ENCODE measurements around the gene CBL. TPM values are rescaled to one million over a fixed set of nuclear protein-coding genes. Genes with fewer than 3 reads are reported as not detected.

CBL gene
- total and polyA plus RNA-seq, 12 donors: 2.7 to 15.6 (median 8.2) TPM

DNA sequence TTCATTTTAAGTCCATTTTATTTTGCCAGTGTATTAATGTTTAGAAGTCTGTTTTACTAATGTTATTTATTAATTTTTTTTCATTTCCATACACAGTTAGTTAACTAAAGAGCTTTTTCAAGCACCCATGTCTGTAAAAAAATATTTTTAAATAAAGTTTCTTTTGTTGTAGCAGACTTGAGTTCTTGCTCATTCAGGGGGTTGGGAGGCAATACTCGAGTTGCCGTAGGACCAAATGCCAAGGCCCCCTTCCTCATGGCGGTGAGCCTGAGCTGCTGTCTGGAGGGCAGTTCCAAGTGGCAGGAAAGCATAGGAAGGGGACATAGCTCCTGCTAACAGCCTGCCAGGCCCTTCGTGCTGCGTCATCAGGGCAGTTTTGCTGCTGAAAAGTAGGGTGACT, 101.8 kb downstream of the CBL start:
- Histone ChIP-seq H3K4me3 (no peak overlapping the region), H3K4me1 (peaks cover 0 to 31% (median 8%) of the 10 kb centered on the region in 9 donors), H3K27ac (peak overlapping the region in 3 of 10 donors; percentile 6 to 67 (median 38)), H3K27me3 (no peaks in the 10 kb centered on the region), H3K36me3 (peaks cover 0 to 99% (median 50%) of the 10 kb centered on the region in 9 donors), H3K9me3 (no peaks in the 10 kb centered on the region)
- 63 to 64% methylated on average over 5 of the region's 5 CpGs for WGBS, 2 donors
- TF ChIP-seq, protein P1, sequence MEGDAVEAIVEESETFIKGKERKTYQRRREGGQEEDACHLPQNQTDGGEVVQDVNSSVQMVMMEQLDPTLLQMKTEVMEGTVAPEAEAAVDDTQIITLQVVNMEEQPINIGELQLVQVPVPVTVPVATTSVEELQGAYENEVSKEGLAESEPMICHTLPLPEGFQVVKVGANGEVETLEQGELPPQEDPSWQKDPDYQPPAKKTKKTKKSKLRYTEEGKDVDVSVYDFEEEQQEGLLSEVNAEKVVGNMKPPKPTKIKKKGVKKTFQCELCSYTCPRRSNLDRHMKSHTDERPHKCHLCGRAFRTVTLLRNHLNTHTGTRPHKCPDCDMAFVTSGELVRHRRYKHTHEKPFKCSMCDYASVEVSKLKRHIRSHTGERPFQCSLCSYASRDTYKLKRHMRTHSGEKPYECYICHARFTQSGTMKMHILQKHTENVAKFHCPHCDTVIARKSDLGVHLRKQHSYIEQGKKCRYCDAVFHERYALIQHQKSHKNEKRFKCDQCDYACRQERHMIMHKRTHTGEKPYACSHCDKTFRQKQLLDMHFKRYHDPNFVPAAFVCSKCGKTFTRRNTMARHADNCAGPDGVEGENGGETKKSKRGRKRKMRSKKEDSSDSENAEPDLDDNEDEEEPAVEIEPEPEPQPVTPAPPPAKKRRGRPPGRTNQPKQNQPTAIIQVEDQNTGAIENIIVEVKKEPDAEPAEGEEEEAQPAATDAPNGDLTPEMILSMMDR (IDR thresholded peaks at IDR 0.05): no peak
- no peak for ATAC-seq
- no peak for DNase-seq
- intact Hi-C loops (cut with DNase I): no loop called here

- Histone ChIP-seq H3K4me1 (peaks cover 0 to 41% (median 8%) of the 10 kb centered on the region in 9 donors), H3K9me3 (no peaks in the 10 kb centered on the region), H3K4me3 (no peak overlapping the region), H3K27ac (no peak overlapping the region), H3K36me3 (peaks cover 0 to 99% (median 49%) of the 10 kb centered on the region in 9 donors), H3K27me3 (peaks cover 0 to 4% (median 0%) of the 10 kb centered on the region in 7 donors)
- TF ChIP-seq, protein P1 (IDR thresholded peaks at IDR 0.05): no peak
- 86 to 89% methylated on average over 11 of the region's 11 CpGs for WGBS, 2 donors
- no peak for DNase-seq
- intact Hi-C loops (cut with DNase I): no loop called here
- no peak for ATAC-seq
Measured at GRCh38 chr11:119309411-119309810, 103.3 kb downstream of the CBL start.

DNA sequence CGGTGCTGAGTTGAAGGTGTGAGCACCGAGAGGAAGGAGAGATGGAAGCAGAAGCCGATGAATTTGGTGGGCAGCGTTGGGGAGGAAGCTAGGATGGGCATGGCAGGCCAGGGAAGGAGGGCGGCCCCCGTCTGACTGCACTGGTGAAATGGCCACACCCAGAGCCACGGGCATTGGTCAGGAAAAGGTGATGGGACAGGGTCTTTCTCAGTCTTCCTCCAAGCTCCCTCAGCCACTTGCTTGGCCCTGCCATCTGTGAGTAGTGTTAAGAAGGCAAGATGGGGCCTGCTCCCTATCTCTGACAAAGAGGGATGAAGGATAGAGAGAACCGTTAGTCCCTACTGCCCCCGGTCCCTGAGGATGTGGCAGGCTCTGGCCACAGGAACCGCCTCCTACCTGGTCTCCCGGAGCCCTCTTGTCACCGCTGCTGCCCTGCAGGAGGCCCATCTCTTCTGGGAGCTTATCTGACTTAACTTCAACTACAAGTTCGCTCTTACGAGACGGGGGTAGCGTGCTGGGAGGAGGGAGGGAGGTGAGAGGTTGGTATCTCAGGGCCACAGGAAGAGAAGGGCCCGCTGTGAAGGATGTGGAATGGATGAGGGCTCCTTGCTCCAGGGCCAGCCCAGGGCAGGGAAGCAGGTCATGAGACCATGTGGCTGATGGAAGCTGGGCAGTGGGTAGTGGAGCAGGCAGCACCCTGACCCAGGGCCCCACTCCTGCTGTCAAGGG, 104.0 kb downstream of the CBL start:
- peaks cover 0 to 11% (median 0%) of the 10 kb centered on the region in 7 donors for H3K27me3 ChIP-seq
- ATAC-seq (no peak), DNase-seq (no peak)
- 80 to 83% methylated on average over 17 of the region's 17 CpGs for WGBS, 2 donors
- H3K4me1 ChIP-seq: peaks cover 0 to 48% (median 15%) of the 10 kb centered on the region in 9 donors
- H3K4me3 ChIP-seq: no peak overlapping the region
- intact Hi-C loops (cut with DNase I): loop anchor here in 1 of 10 donors (10.0 kb wide), 1 partner anchor 215 kb away; a partner anchor contains a TSS
- no peaks in the 10 kb centered on the region for H3K9me3 ChIP-seq
- H3K27ac ChIP-seq: peak overlapping the region in 4 of 10 donors; percentile 4 to 36 (median 22)
- H3K36me3 ChIP-seq: peaks cover 0 to 99% (median 54%) of the 10 kb centered on the region in 9 donors
- TF ChIP-seq, protein P1 (IDR thresholded peaks at IDR 0.05): no peak

DNA sequence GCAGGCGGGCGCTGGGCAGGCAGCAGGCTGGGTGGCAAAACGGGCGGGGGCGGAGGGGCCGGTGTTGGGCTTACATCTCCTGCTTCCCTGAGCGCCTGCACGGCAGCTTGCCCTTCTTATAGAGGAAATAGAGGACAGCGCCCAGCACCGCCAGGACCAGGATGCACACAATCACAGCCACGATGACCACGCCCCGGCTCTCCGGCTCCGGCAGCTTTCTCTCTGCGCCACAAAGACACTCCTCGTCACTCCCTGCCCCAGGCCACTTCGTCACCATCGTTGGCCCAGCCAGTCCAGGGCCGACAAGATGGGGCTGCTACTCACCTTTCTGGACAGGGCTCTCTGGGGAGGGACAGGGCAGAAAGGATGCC, 104.5 kb downstream of the CBL start:
- Histone ChIP-seq H3K9me3 (no peaks in the 10 kb centered on the region), H3K27ac (peak overlapping the region in 6 of 10 donors; percentile 4 to 36 (median 22)), H3K27me3 (peaks cover 0 to 17% (median 0%) of the 10 kb centered on the region in 7 donors), H3K4me3 (no peak overlapping the region), H3K4me1 (peaks cover 0 to 54% (median 20%) of the 10 kb centered on the region in 9 donors), H3K36me3 (peaks cover 0 to 94% (median 54%) of the 10 kb centered on the region in 9 donors)
- TF ChIP-seq, protein P1 (IDR thresholded peaks at IDR 0.05): no peak
- no peak for DNase-seq
- ATAC-seq: peak in 1 of 8 donors; percentile 4
- intact Hi-C loops (cut with DNase I): loop anchor here in 1 of 10 donors (10.0 kb wide), 1 partner anchor 216 kb away; a partner anchor contains a TSS
- 68 to 75% methylated on average over 20 of the region's 20 CpGs for WGBS, 2 donors
